Activated T-helper 1 cell treated with Interleukin-2 at 50 U/mL for 16 hours (primary cell): ENCODE data around the gene CDHR1.

ENCODE experiments used
- DNase-seq: peaks from one replicate; pipeline ENCODE4 v3.0.0-alpha.2; 2020; ENCODE audit warnings: low read depth

CDHR1 gene

GRCh38 chr10:84201244-84201606 lies 6.9 kb downstream of the CDHR1 start:
- no peak for DNase-seq

DNA sequence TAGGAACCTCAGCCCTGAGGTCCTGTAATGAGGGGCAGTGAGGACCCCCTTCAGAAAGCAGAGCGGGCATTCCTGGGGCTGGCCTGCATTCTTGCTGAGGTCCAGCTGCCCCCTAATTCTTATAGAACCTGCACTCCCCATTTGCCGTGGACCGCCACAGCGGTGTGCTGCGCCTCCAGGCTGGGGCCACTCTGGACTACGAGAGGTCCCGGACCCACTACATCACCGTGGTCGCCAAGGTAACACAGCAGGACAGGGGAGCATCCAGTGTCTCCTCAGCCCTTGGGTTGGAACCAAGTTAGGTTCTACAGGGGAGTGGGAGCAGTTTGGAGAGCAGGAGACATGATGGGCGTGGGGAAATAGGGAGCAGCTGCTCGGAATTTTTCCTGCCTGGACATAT lies 7.3 kb downstream of the CDHR1 start:
- no peak for DNase-seq

- DNase-seq, result no peak
Observed at GRCh38 chr10:84202349-84202748, 8.0 kb downstream of the CDHR1 start.

DNA sequence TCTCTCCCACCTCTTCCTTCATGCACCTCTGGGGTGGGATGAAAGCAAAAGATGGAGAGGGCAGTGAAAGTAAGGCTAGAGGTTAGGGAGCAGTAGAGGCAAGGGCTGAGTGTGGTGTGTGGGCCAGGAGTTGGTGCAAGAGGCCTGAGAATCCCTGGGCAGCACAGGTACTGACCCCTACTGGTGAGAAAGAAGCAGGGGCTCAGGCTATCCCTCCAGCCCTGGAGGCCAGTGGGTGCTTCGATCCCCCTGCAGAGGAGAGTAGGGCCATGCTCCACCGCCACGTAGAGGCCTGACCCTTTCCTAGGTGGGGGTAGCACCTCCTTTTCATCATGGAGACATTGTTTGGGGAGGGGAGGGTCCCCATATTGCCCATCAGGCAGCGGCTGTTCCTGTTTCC lies 9.8 kb downstream of the CDHR1 start:
- no peak for DNase-seq

GRCh38 chr10:84204610-84205009 lies 10.3 kb downstream of the CDHR1 start:
- no peak for DNase-seq

DNA sequence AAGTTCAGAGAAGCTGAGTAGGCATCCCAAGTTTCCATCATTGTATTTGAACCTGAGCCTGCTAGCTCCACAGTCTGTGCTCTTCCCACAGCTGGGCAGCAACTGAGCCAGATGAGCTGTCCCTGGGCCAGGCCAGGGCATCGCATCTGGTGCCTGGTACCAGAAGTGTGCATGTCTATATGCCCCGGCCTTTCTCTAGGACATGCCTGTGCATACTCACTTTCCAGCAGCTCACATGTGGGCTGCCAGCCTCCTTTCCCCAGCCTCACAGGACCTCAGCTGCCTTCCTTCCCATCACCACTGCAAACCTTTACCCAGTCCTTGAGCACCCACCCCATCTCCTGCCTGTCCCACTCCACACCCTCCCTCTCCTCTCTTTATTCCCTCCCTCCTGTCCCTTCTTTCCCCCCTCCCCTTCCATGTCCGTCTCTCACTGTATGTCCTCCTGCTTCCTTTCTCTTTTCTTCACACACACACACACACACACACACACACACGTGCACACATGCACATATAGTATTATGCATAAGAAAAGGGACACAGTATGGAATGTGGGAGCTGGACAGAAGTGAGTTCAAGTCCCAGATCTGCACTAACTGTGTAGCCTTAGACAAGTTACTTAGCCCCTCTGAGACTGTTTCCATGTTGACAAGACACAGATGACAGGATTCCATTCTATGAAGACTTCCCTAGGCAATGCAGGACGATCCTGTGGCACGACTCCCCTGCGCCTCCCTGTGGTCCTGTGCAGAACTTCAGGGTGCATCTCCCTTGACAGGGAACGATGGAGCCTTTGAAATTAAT lies 10.9 kb downstream of the CDHR1 start:
- peak; percentile 28 for DNase-seq

DNA sequence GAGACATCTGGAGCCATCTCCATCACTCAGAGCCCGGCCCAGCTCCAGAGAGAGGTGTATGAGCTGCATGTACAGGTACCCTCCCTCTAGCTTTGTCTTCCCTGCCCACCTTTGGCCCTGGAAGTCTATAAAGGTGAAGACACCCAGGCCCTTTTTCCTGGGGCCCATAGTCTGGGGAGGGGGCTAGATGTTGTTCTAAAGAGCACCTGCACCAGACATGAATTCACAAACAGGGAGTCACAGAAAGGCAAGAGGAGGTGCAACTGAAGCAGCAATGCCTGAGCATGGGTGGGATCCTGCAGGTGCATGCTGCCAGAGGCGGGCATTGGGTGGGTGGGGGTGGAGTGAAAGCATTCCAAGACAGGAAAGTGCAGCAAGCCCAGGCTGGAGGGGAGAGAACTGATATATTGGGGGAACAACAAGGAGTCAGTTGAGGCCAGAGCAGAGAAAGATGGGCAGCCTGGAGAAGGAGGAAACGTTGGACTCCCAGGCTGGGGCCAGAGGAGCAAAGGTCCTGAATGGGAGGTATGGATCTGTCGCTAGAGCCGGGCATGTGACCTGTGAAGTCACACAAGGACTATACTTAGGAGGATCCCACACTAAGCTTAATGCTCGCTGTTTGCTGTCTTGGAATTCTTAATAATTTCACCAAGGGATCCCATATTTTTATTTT lies 11.7 kb downstream of the CDHR1 start:
- DNase-seq, result no peak

DNA sequence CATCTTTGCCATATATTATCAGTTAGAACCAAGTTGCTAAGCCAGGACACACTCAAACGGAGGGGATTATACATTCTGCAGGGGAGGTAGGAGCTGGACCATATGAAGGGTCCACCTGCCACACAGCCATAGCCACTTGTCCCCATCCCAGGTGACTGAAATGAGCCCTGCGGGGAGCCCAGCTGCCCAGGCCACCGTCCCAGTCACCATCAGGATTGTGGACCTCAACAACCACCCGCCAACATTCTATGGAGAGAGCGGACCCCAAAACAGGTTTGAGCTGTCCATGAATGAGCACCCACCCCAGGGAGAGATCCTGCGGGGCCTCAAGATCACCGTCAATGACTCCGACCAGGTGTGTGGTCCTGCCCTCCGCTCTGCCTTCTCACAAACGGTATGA lies 13.7 kb downstream of the CDHR1 start:
- no peak for DNase-seq

DNA sequence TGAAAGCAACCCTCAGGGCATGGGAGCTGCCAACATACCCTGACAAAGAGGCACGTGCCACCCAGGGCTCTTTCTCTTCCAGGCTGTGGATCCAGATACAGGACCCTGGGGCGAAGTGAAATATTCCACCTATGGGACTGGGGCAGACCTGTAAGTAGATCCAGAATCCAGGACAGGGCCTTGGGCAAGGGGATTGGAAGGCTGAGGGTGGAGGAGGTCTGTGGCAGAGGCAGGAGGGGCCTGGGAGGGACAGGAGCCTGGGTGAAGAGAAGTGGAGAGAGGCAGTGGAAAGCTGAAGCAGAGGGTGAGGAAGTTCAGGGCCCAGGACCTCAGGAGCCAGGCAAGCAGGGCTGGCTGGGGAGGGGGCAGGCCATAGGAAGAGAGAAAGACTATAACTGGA lies 17.2 kb downstream of the CDHR1 start:
- no peak for DNase-seq

- DNase-seq, result no peak
Observed at GRCh38 chr10:84212014-84212413, 17.7 kb downstream of the CDHR1 start.

DNA sequence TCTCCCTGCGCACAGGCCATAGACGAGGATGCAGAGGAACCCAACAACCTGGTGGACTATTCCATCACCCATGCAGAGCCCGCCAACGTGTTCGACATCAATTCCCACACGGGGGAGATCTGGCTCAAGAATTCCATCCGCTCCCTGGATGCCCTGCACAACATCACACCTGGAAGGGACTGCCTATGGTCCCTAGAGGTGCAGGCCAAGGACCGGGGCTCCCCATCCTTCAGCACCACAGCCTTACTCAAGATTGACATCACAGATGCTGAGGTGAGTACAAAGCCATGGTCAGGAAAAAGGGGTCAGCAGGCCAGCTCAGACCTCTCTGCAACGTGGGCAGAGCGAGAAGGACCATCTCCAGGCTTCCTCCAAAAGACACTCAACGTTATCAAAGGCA lies 18.7 kb downstream of the CDHR1 start:
- DNase-seq, result no peak

GRCh38 chr10:84214046-84214572 lies 19.8 kb downstream of the CDHR1 start:
- DNase-seq, result no peak

GRCh38 chr10:84214612-84215235 lies 20.4 kb downstream of the CDHR1 start:
- no peak for DNase-seq

- no peak for DNase-seq
Observed at GRCh38 chr10:84216834-84217233, 22.5 kb downstream of the CDHR1 start.

- no peak for DNase-seq
Observed at GRCh38 chr10:84217746-84218145, 23.4 kb downstream of the CDHR1 start.

DNA sequence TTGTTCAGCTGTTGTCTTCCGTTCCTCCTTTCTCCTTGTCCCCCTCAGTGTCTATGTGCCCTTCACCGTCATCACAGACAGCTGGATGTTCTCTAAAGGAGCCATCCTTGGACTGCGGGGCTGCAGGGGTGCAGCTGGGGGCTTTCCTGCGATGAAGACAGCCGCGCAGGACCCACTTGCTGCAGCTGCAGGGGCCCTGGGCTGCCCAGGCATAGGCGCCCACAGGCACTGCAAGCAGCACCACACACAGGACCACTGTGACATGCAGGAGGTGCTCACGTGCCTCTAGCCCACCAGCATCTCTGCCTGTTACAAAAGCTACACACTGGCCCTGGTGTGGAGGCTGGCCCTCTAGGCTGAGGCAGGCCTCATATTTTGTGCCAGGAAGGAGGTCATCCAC lies 27.6 kb downstream of the CDHR1 start:
- DNase-seq, result no peak

- no peak for DNase-seq
Observed at GRCh38 chr10:84224411-84225028, 30.2 kb downstream of the CDHR1 start.

GRCh38 chr10:84225427-84226173 lies 31.3 kb downstream of the CDHR1 start, which contains the start of gene LRIT2:
TSS of gene LRIT2 (minus strand) at chr10:84225544. CDS start at chr10:84225520, 24 bp downstream.
- DNase-seq, result no peak

DNA sequence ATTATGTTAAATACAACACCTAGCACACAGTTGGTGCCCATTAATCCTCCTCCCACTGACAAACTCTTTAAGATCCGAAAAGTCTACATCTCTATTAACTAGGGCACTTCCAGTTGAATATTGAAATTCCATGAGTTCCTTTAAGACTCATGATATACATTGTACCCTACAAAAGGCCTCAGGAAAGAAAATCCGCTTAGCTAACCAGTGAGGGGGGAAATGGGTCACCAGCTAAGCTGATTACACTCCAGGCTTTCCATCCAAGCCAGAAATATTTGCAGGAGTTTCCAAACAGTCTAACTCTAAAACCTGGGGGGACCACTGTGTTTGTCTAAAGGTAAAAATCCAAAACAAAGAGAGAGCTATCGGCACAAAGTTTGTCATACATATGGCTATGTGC lies 32.3 kb downstream of the CDHR1 start:
- DNase-seq, result no peak

- DNase-seq, result no peak
Observed at GRCh38 chr10:84227810-84228209, 33.5 kb downstream of the CDHR1 start.

- DNase-seq, result no peak
Observed at GRCh38 chr10:84230359-84230758, 36.0 kb downstream of the CDHR1 start.

DNA sequence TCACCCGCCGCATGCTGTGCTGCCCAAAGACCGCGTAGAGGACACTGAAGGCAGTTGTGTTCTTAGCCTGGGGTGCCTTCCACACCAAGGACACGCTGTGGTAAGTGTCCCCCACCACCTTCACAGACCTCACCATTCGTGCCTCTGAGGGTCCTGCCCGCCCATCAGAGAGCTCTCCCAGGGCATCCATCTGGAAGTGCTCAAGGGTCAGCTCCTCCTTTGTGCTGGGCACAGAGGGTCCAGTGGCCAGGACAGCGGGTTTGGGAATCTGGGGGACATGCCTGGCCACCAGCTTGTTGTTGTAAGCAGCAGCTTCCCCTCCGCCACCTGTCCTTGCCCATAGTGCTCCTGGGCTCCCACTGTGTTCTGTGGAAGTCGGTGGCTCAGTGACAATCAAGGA lies 38.0 kb downstream of the CDHR1 start:
- DNase-seq, result no peak
